HuH-7 (cell line): ENCODE measurements around the gene FRMD5.
"Not testable (repeated sequence)": the region's sequence is repeated elsewhere in the genome, so short reads cannot be mapped to it uniquely, and the experiment has no call there.

Source experiments
- DNase-seq: peaks from one replicate; pipeline ENCODE4 v3.0.0; 2011; ENCODE audit warnings: low spot score

Gene FRMD5

DNA sequence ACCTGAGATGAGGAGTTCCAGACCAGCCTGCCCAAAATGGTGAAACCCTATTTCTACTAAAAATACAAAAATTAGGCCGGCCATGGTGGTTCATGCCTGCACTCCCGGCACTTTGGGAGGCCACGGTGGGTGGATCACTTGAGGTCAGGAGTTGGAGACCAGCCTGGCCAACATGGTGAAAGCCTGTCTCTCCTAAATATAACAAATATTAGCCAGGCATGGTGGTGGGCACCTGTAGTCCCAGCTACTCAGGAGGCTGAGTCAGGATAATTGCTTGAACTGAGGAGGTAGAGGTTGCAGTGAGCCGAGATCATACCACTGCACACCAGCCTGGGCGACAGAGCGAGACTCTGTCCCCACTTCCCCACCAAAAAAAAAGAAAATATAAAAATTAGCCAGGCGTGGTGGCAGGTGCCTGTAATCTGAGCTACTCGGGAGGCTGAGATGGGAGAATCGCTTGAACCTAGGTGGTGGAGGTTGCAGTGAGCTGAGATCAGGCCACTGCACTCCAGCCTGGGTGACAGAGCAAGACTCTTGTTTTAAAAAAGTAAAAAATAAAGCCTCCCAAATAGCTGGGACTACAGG, 364.3 kb downstream of the FRMD5 start:
- DNase-seq, result not testable (repeated sequence)

- not testable (repeated sequence) for DNase-seq
Measured at GRCh38 chr15:43829951-43830540, 365.0 kb downstream of the FRMD5 start.

- DNase-seq, result no peak
Measured at GRCh38 chr15:43828061-43828657, 366.9 kb downstream of the FRMD5 start.

DNA sequence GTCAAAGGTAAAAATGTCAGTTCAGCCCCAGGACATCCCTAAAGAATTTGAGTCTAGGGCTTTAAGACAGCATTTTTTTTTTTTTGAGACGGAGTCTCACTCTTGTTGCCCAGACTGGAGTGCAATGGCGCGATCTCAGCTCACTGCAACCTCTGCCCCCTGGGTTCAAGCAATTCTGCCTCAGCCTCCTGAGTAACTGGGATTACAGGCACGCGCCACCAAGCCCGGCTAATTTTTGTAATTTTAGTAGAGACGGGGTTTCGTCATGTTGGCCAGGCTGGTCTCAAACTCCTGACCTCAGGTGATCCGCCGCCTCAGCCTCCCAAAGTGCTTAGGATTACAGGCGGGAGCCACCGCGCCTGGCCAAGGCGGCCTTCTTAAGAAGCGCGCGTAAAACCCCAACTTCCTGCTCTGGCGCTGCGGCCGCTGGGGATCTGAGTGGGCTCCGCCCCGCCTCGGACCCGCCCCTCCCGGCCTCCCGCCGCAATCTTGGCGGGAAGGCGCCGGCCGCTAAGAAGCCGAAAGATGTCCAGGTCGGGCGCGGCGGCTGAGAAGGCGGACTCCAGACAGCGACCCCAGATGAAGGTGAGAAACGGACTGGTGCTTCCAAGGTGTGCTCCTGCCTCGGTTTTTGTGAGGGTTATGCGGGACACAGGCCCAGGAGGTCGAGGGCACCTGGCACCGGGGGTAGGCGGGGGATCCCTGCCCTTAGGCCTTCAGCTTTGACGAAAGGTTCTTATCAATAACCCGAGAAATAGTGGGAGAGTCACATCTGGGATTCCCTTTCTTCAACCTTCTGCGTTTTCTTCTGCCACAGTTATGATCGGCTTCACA, 368.3 kb downstream of the FRMD5 start, which contains the start of gene WDR76:
TSS of gene WDR76 (plus strand) at position 495 of the 834 bp plus-strand sequence. CDS start at position 526, 31 bp downstream.
- peak; percentile 46 for DNase-seq

GRCh38 chr15:43826029-43826507, 369.0 kb downstream of the FRMD5 start:
- DNase-seq, result no peak

- DNase-seq, result not testable (repeated sequence)
Measured at GRCh38 chr15:43825305-43825704, 369.8 kb downstream of the FRMD5 start.

- DNase-seq, result peak; percentile 87
Measured at GRCh38 chr15:43824302-43825246, 370.5 kb downstream of the FRMD5 start, which contains the start of gene MFAP1. TSS of gene MFAP1 (minus strand) at chr15:43824690. CDS start at chr15:43824569, 121 bp downstream.

DNA sequence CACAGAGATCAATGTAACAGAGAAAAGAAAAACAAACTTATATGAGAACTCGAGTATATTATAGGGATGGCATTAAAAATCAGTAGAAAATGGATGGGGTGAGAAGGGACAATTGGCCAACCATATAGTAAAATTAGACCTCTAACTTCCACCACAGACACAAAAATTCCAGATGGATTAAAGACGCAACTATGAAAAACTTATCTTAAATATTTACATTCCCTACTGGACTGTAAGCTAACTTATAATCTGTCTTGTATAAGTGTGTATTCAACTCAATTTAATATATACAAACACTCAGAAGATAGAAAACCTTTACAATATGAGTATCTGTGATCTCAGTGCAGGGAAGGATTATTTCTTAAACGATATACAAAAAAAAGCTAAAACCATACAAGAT, 373.6 kb downstream of the FRMD5 start:
- no peak for DNase-seq
